Upper lobe of right lung (tissue), 1 donor: ENCODE measurements around the gene CYREN. TPM values are rescaled to one million over a fixed set of nuclear protein-coding genes. Genes with fewer than 3 reads are reported as not detected.
A peak's percentile ranks its signal among the peaks of the same experiment; 100 is the strongest.
"Not testable (repeated sequence)": the region's sequence is repeated elsewhere in the genome, so short reads cannot be mapped to it uniquely, and the experiment has no call there.

ENCODE experiments used
- ATAC-seq: fragments of 200-7000 bp; cut with Tn5 transposase; one replicate; pipeline ENCODE4 v1.9.1; 2020; ENCODE audit warnings: mild to moderate bottlenecking, moderate library complexity
- DNase-seq: peaks from one replicate; pipeline ENCODE4 v3.0.0-alpha.2; 2020
- H3K27ac ChIP-seq: fragments of 200-600 bp; one replicate; pipeline ENCODE4 v1.8.0; 2022
- H3K27me3 ChIP-seq: fragments of 200-600 bp; one replicate; pipeline ENCODE4 v1.8.0; 2022; ENCODE audit warnings: mild to moderate bottlenecking
- H3K36me3 ChIP-seq: fragments of 200-600 bp; one replicate; pipeline ENCODE4 v1.8.0; 2022
- H3K4me1 ChIP-seq: fragments of 200-600 bp; one replicate; pipeline ENCODE4 v1.8.0; 2022
- H3K4me3 ChIP-seq: fragments of 200-600 bp; one replicate; pipeline ENCODE4 v1.8.0; 2022; ENCODE audit warnings: mild to moderate bottlenecking
- H3K9me3 ChIP-seq: fragments of 200-600 bp; one replicate; pipeline ENCODE4 v1.8.0; 2022
- intact Hi-C: fragments of 100-400 bp; cut with DNase I; formaldehyde crosslinking; loops from one replicate; pipeline ENCODE4 v1.11.0; 2022
- total RNA-seq: library from RNA; stranded (reverse); fragmentation: NEBNext Ultra II Directional; extraction: Animal tissue kit (Norgen Biotek cat#: 25700); gene quantifications from one replicate; pipeline ENCODE4 v1.2.1, GENCODE V29; 2021
- TF ChIP-seq, protein P1 (sequence below): fragments of 200-600 bp; IDR thresholded peaks from one replicate; pipeline ENCODE4 v1.8.0; 2022; ENCODE audit warnings: antibody characterized with exemption
- donor health status: DM: no; HTN: yes; CAD: no; lungs with severe emphysema.

CYREN gene
- total RNA-seq, 1 donor from 2014 or later, result 39.3 TPM

DNA sequence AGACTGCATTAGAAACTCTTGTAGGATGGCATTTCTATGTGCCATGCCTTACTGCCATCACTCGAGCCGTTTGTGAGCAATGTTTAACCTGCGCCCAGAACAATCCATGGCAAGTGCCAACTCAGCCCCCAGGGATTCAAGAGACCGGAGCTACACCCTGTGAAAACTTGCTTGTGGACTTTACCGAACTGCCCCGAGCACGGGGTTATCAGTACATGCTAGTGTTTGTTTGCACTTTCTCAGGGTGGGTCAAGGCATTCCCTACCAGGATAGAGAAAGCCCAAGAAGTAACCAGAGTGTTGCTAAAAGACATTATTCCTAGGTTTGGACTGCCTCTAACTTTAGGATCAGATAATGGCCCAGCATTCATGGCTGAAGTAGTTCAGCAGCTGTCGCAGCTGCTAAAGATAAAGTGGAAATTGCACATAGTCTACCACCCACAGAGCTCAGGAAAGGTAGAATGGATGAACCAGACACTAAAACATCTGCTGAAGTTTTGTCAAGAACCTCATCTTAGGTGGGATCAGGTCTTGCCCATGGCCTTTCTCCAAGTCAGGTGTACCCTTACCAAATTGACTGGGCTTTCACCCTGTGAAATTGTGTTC, 8.9 kb upstream of the CYREN start:
- intact Hi-C loops, result no loop called here
- peak; percentile 40 for ATAC-seq
- Histone ChIP-seq H3K4me1 (no peaks in the 10 kb centered on the region), H3K4me3 (no peak overlapping the region), H3K27ac (no peak overlapping the region), H3K36me3 (peaks cover 22% of the 10 kb centered on the region), H3K27me3 (no peaks in the 10 kb centered on the region), H3K9me3 (peaks cover 25% of the 10 kb centered on the region)
- DNase-seq, result no peak
- TF ChIP-seq, protein P1, sequence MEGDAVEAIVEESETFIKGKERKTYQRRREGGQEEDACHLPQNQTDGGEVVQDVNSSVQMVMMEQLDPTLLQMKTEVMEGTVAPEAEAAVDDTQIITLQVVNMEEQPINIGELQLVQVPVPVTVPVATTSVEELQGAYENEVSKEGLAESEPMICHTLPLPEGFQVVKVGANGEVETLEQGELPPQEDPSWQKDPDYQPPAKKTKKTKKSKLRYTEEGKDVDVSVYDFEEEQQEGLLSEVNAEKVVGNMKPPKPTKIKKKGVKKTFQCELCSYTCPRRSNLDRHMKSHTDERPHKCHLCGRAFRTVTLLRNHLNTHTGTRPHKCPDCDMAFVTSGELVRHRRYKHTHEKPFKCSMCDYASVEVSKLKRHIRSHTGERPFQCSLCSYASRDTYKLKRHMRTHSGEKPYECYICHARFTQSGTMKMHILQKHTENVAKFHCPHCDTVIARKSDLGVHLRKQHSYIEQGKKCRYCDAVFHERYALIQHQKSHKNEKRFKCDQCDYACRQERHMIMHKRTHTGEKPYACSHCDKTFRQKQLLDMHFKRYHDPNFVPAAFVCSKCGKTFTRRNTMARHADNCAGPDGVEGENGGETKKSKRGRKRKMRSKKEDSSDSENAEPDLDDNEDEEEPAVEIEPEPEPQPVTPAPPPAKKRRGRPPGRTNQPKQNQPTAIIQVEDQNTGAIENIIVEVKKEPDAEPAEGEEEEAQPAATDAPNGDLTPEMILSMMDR, result no peak

GRCh38 chr7:135178364-135178763, 7.9 kb upstream of the CYREN start:
- H3K27me3 ChIP-seq, result no peaks in the 10 kb centered on the region
- peak overlapping the region; percentile 12 for H3K27ac ChIP-seq
- intact Hi-C loops, result no loop called here
- DNase-seq (no peak), ATAC-seq (peak; percentile 77)
- TF ChIP-seq, protein P1, result no peak
- H3K4me1 ChIP-seq, result no peaks in the 10 kb centered on the region
- peaks cover 12% of the 10 kb centered on the region for H3K36me3 ChIP-seq
- no peak overlapping the region for H3K4me3 ChIP-seq
- peaks cover 25% of the 10 kb centered on the region for H3K9me3 ChIP-seq

DNA sequence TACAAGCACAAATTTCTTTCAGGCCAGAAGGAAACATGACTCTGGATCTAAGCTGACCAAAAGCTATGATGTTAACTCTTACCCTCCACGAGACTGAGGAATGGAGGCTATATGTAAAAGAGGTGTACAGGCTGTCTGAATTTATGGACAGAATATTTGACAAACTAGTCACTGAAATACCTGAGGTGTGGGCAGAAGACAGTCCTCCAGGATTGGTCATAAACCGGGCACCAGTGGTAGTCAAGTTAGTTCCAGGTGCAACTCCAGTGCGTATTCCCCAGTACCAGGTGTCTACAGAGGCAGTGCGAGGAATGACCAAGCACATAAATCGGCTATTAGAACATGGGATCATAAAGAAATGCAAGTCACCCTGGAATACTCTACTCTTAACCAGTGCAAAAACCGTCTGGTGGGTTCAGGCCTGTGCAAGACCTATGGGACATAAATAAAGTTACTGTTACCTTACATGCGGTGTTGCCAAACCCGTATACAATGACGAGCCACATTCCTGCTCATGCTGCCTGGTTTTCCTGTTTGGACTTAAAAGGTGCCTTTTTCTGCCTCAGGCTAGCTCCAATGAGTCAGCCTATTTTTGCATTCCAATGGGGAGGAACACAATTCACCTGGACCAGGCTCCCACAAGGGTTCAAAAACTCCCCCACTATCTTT, 6.7 kb upstream of the CYREN start:
- H3K27me3 ChIP-seq, result no peaks in the 10 kb centered on the region
- H3K4me3 ChIP-seq, result no peak overlapping the region
- no peak for DNase-seq
- peaks cover 22% of the 10 kb centered on the region for H3K9me3 ChIP-seq
- H3K4me1 ChIP-seq, result no peaks in the 10 kb centered on the region
- ATAC-seq, result no peak
- TF ChIP-seq, protein P1, result no peak
- H3K27ac ChIP-seq, result no peak overlapping the region
- peaks cover under 1% of the 10 kb centered on the region for H3K36me3 ChIP-seq
- intact Hi-C loops, result no loop called here

GRCh38 chr7:135175931-135176330, 5.4 kb upstream of the CYREN start:
- intact Hi-C loops, result no loop called here

GRCh38 chr7:135174941-135175340, 4.4 kb upstream of the CYREN start:
- peaks cover 1% of the 10 kb centered on the region for H3K9me3 ChIP-seq
- TF ChIP-seq, protein P1, result no peak
- peaks cover 4% of the 10 kb centered on the region for H3K4me1 ChIP-seq
- ATAC-seq, result no peak
- intact Hi-C loops, result no loop called here
- H3K36me3 ChIP-seq, result no peaks in the 10 kb centered on the region
- no peak for DNase-seq
- H3K27ac ChIP-seq, result no peak overlapping the region
- no peaks in the 10 kb centered on the region for H3K27me3 ChIP-seq
- no peak overlapping the region for H3K4me3 ChIP-seq

More at GRCh38 chr7:135175931-135176330, 5.4 kb upstream of the CYREN start:
- DNase-seq (no peak), ATAC-seq (no peak)
- Histone ChIP-seq H3K9me3 (peaks cover 10% of the 10 kb centered on the region), H3K4me3 (no peak overlapping the region), H3K27ac (no peak overlapping the region), H3K36me3 (no peaks in the 10 kb centered on the region), H3K4me1 (peaks cover 3% of the 10 kb centered on the region), H3K27me3 (no peaks in the 10 kb centered on the region)
- TF ChIP-seq, protein P1, result no peak

DNA sequence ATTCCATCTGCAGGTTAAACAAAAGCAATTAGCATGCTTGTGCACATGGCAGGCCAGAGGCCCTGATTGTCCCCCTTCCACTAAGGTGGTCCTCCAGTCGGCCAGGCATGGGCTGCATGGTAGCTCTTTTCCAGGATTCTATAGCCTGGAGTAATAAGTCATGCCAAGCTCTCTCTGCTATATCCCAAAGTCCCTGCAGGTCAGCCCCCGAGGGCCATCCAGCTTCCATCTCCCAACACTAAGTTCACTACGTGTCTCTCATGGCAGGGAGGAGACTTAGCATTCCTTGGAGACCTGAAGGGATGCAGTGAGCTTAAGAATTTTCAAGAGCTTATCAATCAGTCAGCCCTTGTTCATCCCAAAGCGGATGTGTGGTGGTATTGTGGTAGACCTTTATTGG, 3.4 kb upstream of the CYREN start:
- H3K36me3 ChIP-seq, intact Hi-C loops, ATAC-seq, DNase-seq, H3K27me3 ChIP-seq, H3K4me3 ChIP-seq, H3K9me3 ChIP-seq, H3K27ac ChIP-seq: not testable (repeated sequence)
- peaks cover 13% of the 10 kb centered on the region for H3K4me1 ChIP-seq

GRCh38 chr7:135171581-135172291, 1.2 kb upstream of the CYREN start:
- intact Hi-C loops, H3K27me3 ChIP-seq, DNase-seq, ATAC-seq, H3K9me3 ChIP-seq, H3K4me3 ChIP-seq: not testable (repeated sequence)
- Histone ChIP-seq H3K27ac (peak overlapping the region; percentile 99), H3K4me1 (peaks cover 32% of the 10 kb centered on the region), H3K36me3 (peaks cover 14% of the 10 kb centered on the region)

GRCh38 chr7:135170998-135171481, 533 bp upstream of the CYREN start:
- H3K36me3 ChIP-seq, result peaks cover 21% of the 10 kb centered on the region
- H3K27me3 ChIP-seq, DNase-seq, ATAC-seq, H3K9me3 ChIP-seq, intact Hi-C loops: not testable (repeated sequence)
- peaks cover 34% of the 10 kb centered on the region for H3K4me1 ChIP-seq
- H3K4me3 ChIP-seq, result peak overlapping the region; percentile 94
- H3K27ac ChIP-seq, result peak overlapping the region; percentile 99
